LNCAP (cell line): ENCODE data around the gene RBBP8.

Source experiments
- TF ChIP-seq, protein P1 (sequence below): fragments of 450-650 bp; IDR thresholded peaks from 2 replicates; pipeline ENCODE4 v1.5.1; 2017; ENCODE audit warnings: mild to moderate bottlenecking

RBBP8 gene

DNA sequence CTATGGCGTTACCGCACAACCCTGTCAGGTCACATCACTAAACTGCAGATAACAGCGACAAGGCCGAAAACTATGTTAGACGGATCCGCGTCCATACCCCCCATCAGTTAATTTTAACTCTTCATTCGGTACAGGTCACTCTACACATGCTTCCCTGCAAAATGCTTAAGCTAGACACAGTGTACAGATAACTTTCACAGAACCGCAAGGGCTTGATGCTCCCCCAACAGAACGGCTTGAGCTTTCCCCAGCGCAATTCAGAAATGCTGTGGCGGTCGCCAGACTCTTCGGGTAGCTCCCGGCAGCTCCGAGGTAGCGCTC lies 283 bp upstream of the RBBP8 start:
- TF ChIP-seq, protein P1, sequence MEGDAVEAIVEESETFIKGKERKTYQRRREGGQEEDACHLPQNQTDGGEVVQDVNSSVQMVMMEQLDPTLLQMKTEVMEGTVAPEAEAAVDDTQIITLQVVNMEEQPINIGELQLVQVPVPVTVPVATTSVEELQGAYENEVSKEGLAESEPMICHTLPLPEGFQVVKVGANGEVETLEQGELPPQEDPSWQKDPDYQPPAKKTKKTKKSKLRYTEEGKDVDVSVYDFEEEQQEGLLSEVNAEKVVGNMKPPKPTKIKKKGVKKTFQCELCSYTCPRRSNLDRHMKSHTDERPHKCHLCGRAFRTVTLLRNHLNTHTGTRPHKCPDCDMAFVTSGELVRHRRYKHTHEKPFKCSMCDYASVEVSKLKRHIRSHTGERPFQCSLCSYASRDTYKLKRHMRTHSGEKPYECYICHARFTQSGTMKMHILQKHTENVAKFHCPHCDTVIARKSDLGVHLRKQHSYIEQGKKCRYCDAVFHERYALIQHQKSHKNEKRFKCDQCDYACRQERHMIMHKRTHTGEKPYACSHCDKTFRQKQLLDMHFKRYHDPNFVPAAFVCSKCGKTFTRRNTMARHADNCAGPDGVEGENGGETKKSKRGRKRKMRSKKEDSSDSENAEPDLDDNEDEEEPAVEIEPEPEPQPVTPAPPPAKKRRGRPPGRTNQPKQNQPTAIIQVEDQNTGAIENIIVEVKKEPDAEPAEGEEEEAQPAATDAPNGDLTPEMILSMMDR = no peak

DNA sequence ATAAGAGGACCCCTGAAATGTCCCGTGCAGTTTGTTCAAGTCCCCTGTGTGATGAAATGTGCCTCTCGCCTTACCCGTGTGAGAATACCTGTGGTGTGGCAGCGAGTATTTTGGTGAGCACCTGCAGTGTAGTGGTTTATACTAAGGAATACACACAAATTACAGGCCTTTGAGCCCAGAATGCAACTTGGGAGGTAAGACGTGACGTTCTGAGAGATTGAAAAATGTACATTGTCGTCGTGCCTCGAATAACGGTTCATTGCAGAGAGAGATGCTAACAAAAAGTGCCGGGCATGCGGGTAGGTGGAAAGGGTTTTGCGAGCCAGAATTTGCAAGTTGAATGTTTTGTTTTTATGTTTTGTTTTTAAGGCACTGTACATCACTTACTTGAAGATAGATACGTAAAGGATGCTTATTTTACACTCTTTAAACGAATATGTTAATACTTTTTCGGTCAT lies 867 bp downstream of the RBBP8 start:
- TF ChIP-seq, protein P1 = no peak

DNA sequence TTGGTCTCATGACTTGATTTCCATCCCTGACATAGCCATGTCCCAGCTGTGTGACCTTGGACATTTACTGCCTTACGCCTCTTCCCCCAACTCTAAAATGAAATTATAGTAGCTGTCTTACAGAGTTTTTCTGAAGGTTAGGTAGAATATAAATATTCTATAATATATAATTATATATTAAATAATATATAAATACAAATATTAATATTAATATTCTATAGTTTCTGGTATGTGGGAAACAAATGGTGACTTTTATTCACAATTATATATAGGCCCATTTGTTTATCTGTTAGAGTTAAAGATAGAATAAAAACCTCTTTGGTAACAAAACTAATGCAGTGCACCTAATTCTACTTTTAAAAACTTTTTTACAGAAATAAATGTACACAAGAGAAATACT lies 1.7 kb downstream of the RBBP8 start:
- TF ChIP-seq, protein P1 = no peak

DNA sequence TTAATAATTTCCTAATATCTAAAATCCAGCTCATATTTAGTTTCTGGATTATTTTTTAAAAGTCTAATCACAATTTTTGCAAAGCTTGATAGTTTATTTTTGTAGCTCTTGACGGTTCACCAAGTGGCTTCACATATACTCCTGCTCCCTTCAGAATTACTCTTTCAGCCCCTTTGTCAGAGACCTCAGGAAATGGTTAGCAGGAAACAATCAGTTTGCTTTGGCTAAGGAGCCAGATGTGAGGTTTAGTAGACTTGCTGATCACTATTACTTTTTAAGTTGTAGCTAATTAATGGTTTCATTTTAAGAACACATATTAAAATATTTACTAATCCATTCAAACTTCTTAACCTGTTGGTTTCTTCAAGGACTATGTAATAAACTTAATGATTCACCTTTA lies 2.3 kb downstream of the RBBP8 start:
- TF ChIP-seq, protein P1 = no peak

GRCh38 chr18:22936515-22936914 lies 3.4 kb downstream of the RBBP8 start:
- TF ChIP-seq, protein P1 = no peak

GRCh38 chr18:22939649-22940048 lies 6.5 kb downstream of the RBBP8 start:
- TF ChIP-seq, protein P1 = no peak

DNA sequence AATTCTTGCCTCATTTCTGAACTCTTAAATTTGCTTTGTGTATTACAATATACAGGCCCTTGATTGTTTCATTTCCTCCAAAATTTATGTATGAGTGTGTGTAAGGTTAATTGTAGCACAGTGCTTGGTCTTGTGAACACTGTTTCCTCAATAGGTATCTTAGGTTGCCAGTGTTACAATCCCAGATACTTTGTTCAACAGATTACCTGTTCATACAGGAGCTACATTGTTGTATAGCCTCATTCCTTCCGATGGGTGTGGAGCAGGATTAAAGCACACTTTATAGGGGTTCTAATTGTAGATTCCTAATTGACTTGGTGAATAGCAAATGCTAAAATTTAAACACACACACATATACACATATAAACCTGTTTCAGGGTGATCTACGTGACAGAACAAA lies 10.7 kb downstream of the RBBP8 start:
- TF ChIP-seq, protein P1 = no peak

- TF ChIP-seq, protein P1 = no peak
Observed at GRCh38 chr18:22946217-22946616, 13.1 kb downstream of the RBBP8 start.
